Measurements from ENCODE around the gene AQP2. TPM values are rescaled to one million over a fixed set of nuclear protein-coding genes. Genes with fewer than 3 reads are reported as not detected.

AQP2 gene
- total and polyA plus RNA-seq, 2 of the 4 experiments (the other 2 are of a cell fraction): not detected

- no TSS peak for BruUV-seq (replicated peaks)
- H3K4me2 ChIP-seq (ENCODE audit: low read depth, low read length): no peak overlapping the region
- H3K36me3 ChIP-seq (ENCODE audit: control insufficient read depth, insufficient read depth, low read length): peaks cover 2% of the 10 kb centered on the region; the same call in 1 of the 2 replicates
- TF ChIP-seq, protein P1, sequence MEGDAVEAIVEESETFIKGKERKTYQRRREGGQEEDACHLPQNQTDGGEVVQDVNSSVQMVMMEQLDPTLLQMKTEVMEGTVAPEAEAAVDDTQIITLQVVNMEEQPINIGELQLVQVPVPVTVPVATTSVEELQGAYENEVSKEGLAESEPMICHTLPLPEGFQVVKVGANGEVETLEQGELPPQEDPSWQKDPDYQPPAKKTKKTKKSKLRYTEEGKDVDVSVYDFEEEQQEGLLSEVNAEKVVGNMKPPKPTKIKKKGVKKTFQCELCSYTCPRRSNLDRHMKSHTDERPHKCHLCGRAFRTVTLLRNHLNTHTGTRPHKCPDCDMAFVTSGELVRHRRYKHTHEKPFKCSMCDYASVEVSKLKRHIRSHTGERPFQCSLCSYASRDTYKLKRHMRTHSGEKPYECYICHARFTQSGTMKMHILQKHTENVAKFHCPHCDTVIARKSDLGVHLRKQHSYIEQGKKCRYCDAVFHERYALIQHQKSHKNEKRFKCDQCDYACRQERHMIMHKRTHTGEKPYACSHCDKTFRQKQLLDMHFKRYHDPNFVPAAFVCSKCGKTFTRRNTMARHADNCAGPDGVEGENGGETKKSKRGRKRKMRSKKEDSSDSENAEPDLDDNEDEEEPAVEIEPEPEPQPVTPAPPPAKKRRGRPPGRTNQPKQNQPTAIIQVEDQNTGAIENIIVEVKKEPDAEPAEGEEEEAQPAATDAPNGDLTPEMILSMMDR (conservative IDR thresholded peaks at IDR 0.05; ENCODE audit: low read depth, low read length): no peak
- TF ChIP-seq FOS (IDR thresholded peaks at IDR 0.05; ENCODE audit: low read depth, low read length) (no peak), MAFK (IDR thresholded peaks at IDR 0.05; ENCODE audit: low read depth, low read length) (no peak), NFE2L2 (IDR thresholded peaks at IDR 0.05; ENCODE audit: low read depth, low read length) (no peak), POLR2A (IDR thresholded peaks at IDR 0.05; ENCODE audit: low read depth, low read length) (no peak), RAD21 (IDR thresholded peaks at IDR 0.05; ENCODE audit: low read length) (no peak), MXI1 (IDR thresholded peaks at IDR 0.05; ENCODE audit: borderline replicate concordance, low read depth, low read length) (no peak)
- H2BK15ac ChIP-seq (ENCODE audit: low read depth, low read length): no peak overlapping the region
- no peak overlapping the region for H2AK9ac ChIP-seq (replicated peaks; ENCODE audit: low read depth, low read length, poor library complexity)
- H4K91ac ChIP-seq (ENCODE audit: insufficient read depth, low read depth, low read length): no peak overlapping the region
- no peak overlapping the region for H3K18ac ChIP-seq (ENCODE audit: low read depth, low read length)
- no peak overlapping the region for H3K4me3 ChIP-seq (ENCODE audit: insufficient read depth, low read depth, low read length)
- no peak overlapping the region for H3K14ac ChIP-seq (replicated peaks; ENCODE audit: low read depth, low read length)
- WGBS, 2 experiments (ENCODE audit: extremely low coverage in 2 of 2, insufficient read length in 1 of 2): no CpG with 5 or more reads among the region's 2 CpGs
- ChIA-PET POLR2A (ENCODE audit: unreplicated experiment) (no interaction called here), CTCF (interaction anchor here (1.3 to 1.5 kb wide), 2 partner anchors 9 kb away, joined by 3 to 4 read pairs; no protein-coding TSS in a partner anchor)
- no peaks in the 10 kb centered on the region for H3K27me3 ChIP-seq (ENCODE audit: control insufficient read depth, insufficient read depth, low read length)
- H4K20me1 ChIP-seq (ENCODE audit: insufficient read depth, low read length): peaks cover 4% of the 10 kb centered on the region; the same call in 1 of the 2 replicates
- no peak overlapping the region for H2BK20ac ChIP-seq (ENCODE audit: low read depth, low read length)
- in situ Hi-C loops (cut with MboI; ENCODE audit: low sequenced_read_pairs): no loop called here
- H4K8ac ChIP-seq (ENCODE audit: low read depth in 2 of 2, low read length in 2 of 2): no peak overlapping the region
- H3K23ac ChIP-seq (ENCODE audit: low read depth, low read length): no peak overlapping the region
- dilution Hi-C loops (cut with HindIII; ENCODE audit: low sequenced_read_pairs, unreplicated experiment): no loop called here
- H3K9me1 ChIP-seq (ENCODE audit: insufficient read depth, low read length): peaks cover 3% of the 10 kb centered on the region
- H2AK5ac ChIP-seq (ENCODE audit: low read depth, low read length): no peak overlapping the region
- intact Hi-C loops (cut with micrococcal nuclease): no loop called here
- no peak overlapping the region for H2BK5ac ChIP-seq (ENCODE audit: low read depth, low read length, poor library complexity, severe bottlenecking)
- H2BK120ac ChIP-seq (ENCODE audit: low read depth, low read length): no peak overlapping the region
- H4K5ac ChIP-seq (ENCODE audit: low read depth, low read length): no peak overlapping the region
- no peaks in the 10 kb centered on the region for H3K9me3 ChIP-seq (ENCODE audit: control insufficient read depth, insufficient read depth, low read length)
- H2AFZ ChIP-seq (replicated peaks; ENCODE audit: low read length, poor library complexity): no peak overlapping the region
- no peak overlapping the region for H3K56ac ChIP-seq (ENCODE audit: extremely low read depth, insufficient read depth, low read length)
- ATAC-seq (ENCODE audit: low read depth): no peak
- H3K9ac ChIP-seq (ENCODE audit: low read depth, low read length): no peak overlapping the region
- peak; percentile 38 for DNase-seq
- H3K4ac ChIP-seq (ENCODE audit: low read depth, low read length): no peak overlapping the region
- peaks cover 34 to 36% of the 10 kb centered on the region in 2 experiments for H3K79me1 ChIP-seq (ENCODE audit: low read depth in 1 of 2, low read length in 2 of 2)
- no peak overlapping the region for H3K27ac ChIP-seq (ENCODE audit: insufficient read depth, low read length)
- H3K4me1 ChIP-seq (ENCODE audit: control insufficient read depth, insufficient read depth, low read length): peaks cover 5% of the 10 kb centered on the region
Observed at GRCh38 chr12:50003595-50003994, 53.1 kb downstream of the AQP2 start.

Data from IMR-90 (cell line).